IMR-90 (cell line): ENCODE measurements around the gene SCARF2. TPM values are rescaled to one million over a fixed set of nuclear protein-coding genes. Genes with fewer than 3 reads are reported as not detected.
A peak's percentile ranks its signal among the peaks of the same experiment; 100 is the strongest.

Experiments
- ATAC-seq: fragments of 200-7000 bp; cut with Tn5 transposase; 2 replicates; pipeline ENCODE4 v1.9.1; 2020; ENCODE audit warnings: low read depth, mild to moderate bottlenecking, moderate library complexity
- BruUV-seq: library from RNA; stranded (reverse); fragments of 400-500 nt; replicated peaks from 2 replicates; lab custom pipeline; 2021; lab: Mats Ljungman, UMichigan
- CTCF ChIA-PET: fragments of 300-600 bp; formaldehyde crosslinking; extraction: SDS; loops from one replicate; lab custom pipeline; 2021; ENCODE audit warnings: antibody characterized with exemption; lab: Yijun Ruan, JAX
- POLR2A ChIA-PET: fragments of 300-600 bp; sonication (Branson Sonifier 250); formaldehyde crosslinking; loops from one replicate; lab custom pipeline; 2022; ENCODE audit warnings: antibody characterized with exemption; ENCODE audit not compliant: unreplicated experiment; lab: Charles Lee
- DNase-seq: peaks from one replicate; pipeline ENCODE4 v3.0.0; 2013
- H2AFZ ChIP-seq: replicated peaks from 2 replicates; pipeline ENCODE3; 2013; ENCODE audit warnings: low read length, mild to moderate bottlenecking; ENCODE audit not compliant: poor library complexity
- H2AK5ac ChIP-seq: 2 replicates; pipeline ENCODE4 v1.6.1; 2013; ENCODE audit warnings: low read depth, low read length, inconsistent platforms
- H2AK9ac ChIP-seq: replicated peaks from 2 replicates; pipeline ENCODE3; 2013; ENCODE audit warnings: mild to moderate bottlenecking, low read depth, low read length, moderate library complexity; ENCODE audit not compliant: poor library complexity
- H2BK120ac ChIP-seq: 2 replicates; pipeline ENCODE4 v1.6.1; 2013; ENCODE audit warnings: low read depth, low read length, inconsistent platforms
- H2BK15ac ChIP-seq: 3 replicates; pipeline ENCODE4 v1.6.1; 2013; ENCODE audit warnings: low read depth, low read length, inconsistent platforms
- H2BK20ac ChIP-seq: 2 replicates; pipeline ENCODE4 v1.6.1; 2013; ENCODE audit warnings: low read depth, mild to moderate bottlenecking, inconsistent platforms, low read length, moderate library complexity
- H2BK5ac ChIP-seq: 2 replicates; pipeline ENCODE4 v1.6.1; 2013; ENCODE audit warnings: mild to moderate bottlenecking, low read depth, low read length, inconsistent platforms; ENCODE audit not compliant: poor library complexity, severe bottlenecking
- H3K14ac ChIP-seq: replicated peaks from 2 replicates; pipeline ENCODE4 v1.6.1; 2013; ENCODE audit warnings: low read depth, low read length, inconsistent platforms
- H3K18ac ChIP-seq: 2 replicates; pipeline ENCODE4 v1.6.1; 2013; ENCODE audit warnings: low read depth, low read length, control low read depth
- H3K23ac ChIP-seq: 2 replicates; pipeline ENCODE4 v1.6.1; 2013; ENCODE audit warnings: low read depth, low read length, inconsistent platforms
- H3K27ac ChIP-seq: 2 replicates; pipeline ENCODE4 v1.5.1; 2013; ENCODE audit warnings: mild to moderate bottlenecking, control low read depth, low read length; ENCODE audit not compliant: insufficient read depth
- H3K27me3 ChIP-seq: 2 replicates; pipeline ENCODE4 v1.6.1; 2013; ENCODE audit warnings: low read length; ENCODE audit not compliant: control insufficient read depth, insufficient read depth
- H3K36me3 ChIP-seq: 2 replicates; pipeline ENCODE4 v1.6.1; 2013; ENCODE audit warnings: low read length, mixed read lengths; ENCODE audit not compliant: control insufficient read depth, insufficient read depth
- H3K4ac ChIP-seq: 2 replicates; pipeline ENCODE4 v1.6.1; 2013; ENCODE audit warnings: low read depth, low read length, inconsistent platforms
- H3K4me1 ChIP-seq: 2 replicates; pipeline ENCODE4 v1.6.1; 2013; ENCODE audit warnings: low read length, mixed read lengths; ENCODE audit not compliant: control insufficient read depth, insufficient read depth
- H3K4me2 ChIP-seq: 2 replicates; pipeline ENCODE4 v1.6.1; 2013; ENCODE audit warnings: low read depth, mild to moderate bottlenecking, control low read depth, low read length, moderate library complexity
- H3K4me3 ChIP-seq: 2 replicates; pipeline ENCODE4 v1.5.1; 2013; ENCODE audit warnings: low read depth, mild to moderate bottlenecking, control low read depth, low read length, moderate library complexity; ENCODE audit not compliant: insufficient read depth
- H3K56ac ChIP-seq: 2 replicates; pipeline ENCODE4 v1.6.1; 2013; ENCODE audit warnings: low read length, inconsistent platforms; ENCODE audit not compliant: insufficient read depth; ENCODE audit errors: extremely low read depth
- H3K79me1 ChIP-seq, 2 experiments: 2 replicates each; pipeline ENCODE4 v1.6.1; 2013; ENCODE audit warnings: low read length in 2 of 2, inconsistent platforms in 1 of 2, low read depth in 1 of 2
- H3K9ac ChIP-seq: 2 replicates; pipeline ENCODE4 v1.6.1; 2013; ENCODE audit warnings: low read depth, low read length, control low read depth
- H3K9me1 ChIP-seq: 2 replicates; pipeline ENCODE4 v1.6.1; 2013; ENCODE audit warnings: low read length, inconsistent platforms; ENCODE audit not compliant: insufficient read depth
- H3K9me3 ChIP-seq: 2 replicates; pipeline ENCODE4 v1.6.1; 2013; ENCODE audit warnings: low read length; ENCODE audit not compliant: control insufficient read depth, insufficient read depth
- H4K20me1 ChIP-seq: 2 replicates; pipeline ENCODE4 v1.6.1; 2013; ENCODE audit warnings: low read length, inconsistent platforms; ENCODE audit not compliant: insufficient read depth
- H4K5ac ChIP-seq: 2 replicates; pipeline ENCODE4 v1.6.1; 2013; ENCODE audit warnings: mild to moderate bottlenecking, low read depth, low read length, control low read depth
- H4K8ac ChIP-seq, 2 experiments: 2 replicates each; pipeline ENCODE4 v1.6.1; 2013; ENCODE audit warnings: low read depth in 2 of 2, low read length in 2 of 2, control low read depth in 1 of 2, inconsistent platforms in 1 of 2
- H4K91ac ChIP-seq: 2 replicates; pipeline ENCODE4 v1.6.1; 2013; ENCODE audit warnings: low read depth, low read length, inconsistent platforms; ENCODE audit not compliant: insufficient read depth
- BHLHE40 ChIP-seq: fragments of 150-350 bp; IDR thresholded peaks from 2 replicates; pipeline ENCODE4 v1.6.1; 2016; ENCODE audit warnings: mild to moderate bottlenecking, low read depth, low read length
- CEBPB ChIP-seq: IDR thresholded peaks from 2 replicates; pipeline ENCODE4 v1.6.1; 2012; ENCODE audit warnings: low read depth, low read length, improper control_type of control experiment
- CHD1 ChIP-seq: IDR thresholded peaks from 2 replicates; pipeline ENCODE4 v1.6.1; 2012; ENCODE audit warnings: low read depth, low read length, improper control_type of control experiment
- FOS ChIP-seq: fragments of 150-350 bp; IDR thresholded peaks from 2 replicates; pipeline ENCODE4 v1.6.1; 2016; ENCODE audit warnings: low read depth, low read length
- MXI1 ChIP-seq: IDR thresholded peaks from 2 replicates; pipeline ENCODE4 v1.6.1; 2012; ENCODE audit warnings: low read depth, mild to moderate bottlenecking, low read length, moderate library complexity, borderline replicate concordance
- NFE2L2 ChIP-seq: fragments of 150-350 bp; IDR thresholded peaks from 2 replicates; pipeline ENCODE4 v1.6.1; 2016; ENCODE audit warnings: low read depth, mild to moderate bottlenecking, low read length
- RAD21 ChIP-seq: IDR thresholded peaks from 2 replicates; pipeline ENCODE4 v1.6.1; 2012; ENCODE audit warnings: low read length, improper control_type of control experiment
- RFX5 ChIP-seq: IDR thresholded peaks from 2 replicates; pipeline ENCODE4 v1.8.0; 2012; ENCODE audit warnings: low read depth, mild to moderate bottlenecking, low read length, moderate library complexity
- WGBS, 2 experiments: methylation state at CpG; one replicate each; pipeline versions ENCODE4 v1.1.5 to v1.1.7; 2013; ENCODE audit warnings: missing lambda C conversion rate in 2 of 2; ENCODE audit not compliant: insufficient read length in 1 of 2; ENCODE audit errors: extremely low coverage in 2 of 2; 5-methylcytosine and 5-hydroxymethylcytosine counted together
- dilution Hi-C: fragments of 300-500 bp; cut with HindIII; formaldehyde crosslinking; loops from one replicate; pipeline ENCODE4 v1.14.3; 2018; ENCODE audit warnings: low sequenced_read_pairs; ENCODE audit not compliant: unreplicated experiment
- in situ Hi-C: fragments of 300-500 bp; cut with MboI; formaldehyde crosslinking; loops from 3 replicates; pipeline ENCODE4 v1.14.3; 2019; ENCODE audit warnings: low sequenced_read_pairs, inconsistent platforms, mixed read lengths
- intact Hi-C: fragments of 100-400 bp; cut with micrococcal nuclease; formaldehyde crosslinking; loops from 2 replicates; pipeline ENCODE4 v1.10.0; 2022
- polyA plus RNA-seq, 3 experiments: library from polyadenylated mRNA; depleted of rRNA; stranded (reverse); fragments of >200 nt; gene quantifications; 2 replicates each; pipeline ENCODE4 v1.2.3, GENCODE V29; 2012; ENCODE audit warnings: low replicate concordance in 1 of 3
- total RNA-seq: library from RNA; depleted of rRNA; stranded (reverse); fragments of >200 nt; gene quantifications from 2 replicates; pipeline ENCODE4 v1.2.3, GENCODE V29; 2012
- TF ChIP-seq, protein P1 (sequence below): fragments of 150-350 bp; IDR thresholded peaks from 2 replicates; pipeline ENCODE4 v1.6.1; 2016; ENCODE audit warnings: low read depth, mild to moderate bottlenecking, low read length, moderate library complexity, borderline replicate concordance
- TF ChIP-seq, protein P2 (sequence below): fragments of 150-350 bp; IDR thresholded peaks from 2 replicates; pipeline ENCODE4 v1.6.1; 2017; ENCODE audit warnings: mild to moderate bottlenecking, antibody characterized with exemption, low read length, low read depth
- TF ChIP-seq, protein P3 (sequence below): conservative IDR thresholded peaks from 2 replicates; pipeline ENCODE4 v1.5.1; 2012; ENCODE audit warnings: mild to moderate bottlenecking, low read depth, low read length, improper control_type of control experiment

The SCARF2 gene
- total and polyA plus RNA-seq, 2 of the 4 experiments (the other 2 are of a cell fraction), result 3.4 to 37.0 TPM

DNA sequence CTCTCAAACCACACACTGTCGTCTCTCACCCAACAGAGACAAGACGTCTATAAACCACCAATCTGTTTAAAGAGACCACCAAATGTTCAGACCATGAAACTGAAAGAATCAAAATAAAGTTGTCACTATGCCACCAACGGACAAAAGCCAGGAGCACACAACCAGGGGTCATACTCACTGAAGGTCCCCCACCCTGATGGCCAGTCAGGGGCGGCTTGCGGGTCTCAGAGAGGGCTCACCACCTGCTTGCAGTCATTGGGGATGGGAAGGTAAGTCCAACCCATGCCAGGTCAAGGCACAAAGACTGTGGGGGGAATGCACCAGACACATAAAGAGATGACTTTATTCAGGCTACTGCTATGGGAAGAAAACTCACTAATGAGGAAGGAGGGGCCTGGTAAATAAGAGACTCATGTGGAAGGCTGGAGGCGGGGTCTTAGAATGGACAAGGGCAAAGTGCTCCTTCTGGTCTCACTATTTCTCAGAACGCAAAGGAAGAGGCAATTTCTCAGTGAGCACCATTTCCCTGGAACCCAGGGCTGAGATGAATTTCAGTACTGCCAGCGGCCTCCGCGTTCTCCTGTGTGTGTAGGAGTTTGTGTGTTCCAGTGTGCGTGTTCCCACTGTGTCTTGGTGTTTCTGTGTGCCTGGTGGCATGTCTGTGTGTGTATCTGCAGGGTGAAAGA is 17.3 kb downstream of the SCARF2 start:
- Histone ChIP-seq H3K9me1 (no peaks in the 10 kb centered on the region; the same call in 1 of the 2 replicates), H2BK20ac (no peak overlapping the region), H3K4me1 (peaks cover 13% of the 10 kb centered on the region; the same call in 1 of the 2 replicates), H4K8ac (no peak overlapping the region), H2BK120ac (no peak overlapping the region), H3K79me1 (no peaks in the 10 kb centered on the region), H2BK15ac (no peak overlapping the region), H3K23ac (no peak overlapping the region), H4K5ac (no peak overlapping the region), H3K18ac (no peak overlapping the region), H3K4me2 (no peak overlapping the region), H3K14ac (no peak overlapping the region), H3K56ac (no peak overlapping the region), H3K9me3 (no peaks in the 10 kb centered on the region), H3K27ac (no peak overlapping the region), H2AK5ac (no peak overlapping the region), H3K9ac (no peak overlapping the region), H3K4ac (no peak overlapping the region; the same call in 1 of the 2 replicates), H3K27me3 (no peaks in the 10 kb centered on the region), H2BK5ac (no peak overlapping the region), H3K36me3 (peaks cover 11% of the 10 kb centered on the region; the same call in 1 of the 2 replicates), H2AK9ac (no peak overlapping the region), H4K20me1 (peaks cover 23% of the 10 kb centered on the region), H2AFZ (peak overlapping the region; percentile 13), H4K91ac (no peak overlapping the region), H3K4me3 (no peak overlapping the region)
- TF ChIP-seq CEBPB, result no peak
- TF ChIP-seq CHD1, result no peak
- no peak for TF ChIP-seq RFX5
- TF ChIP-seq, protein P1, sequence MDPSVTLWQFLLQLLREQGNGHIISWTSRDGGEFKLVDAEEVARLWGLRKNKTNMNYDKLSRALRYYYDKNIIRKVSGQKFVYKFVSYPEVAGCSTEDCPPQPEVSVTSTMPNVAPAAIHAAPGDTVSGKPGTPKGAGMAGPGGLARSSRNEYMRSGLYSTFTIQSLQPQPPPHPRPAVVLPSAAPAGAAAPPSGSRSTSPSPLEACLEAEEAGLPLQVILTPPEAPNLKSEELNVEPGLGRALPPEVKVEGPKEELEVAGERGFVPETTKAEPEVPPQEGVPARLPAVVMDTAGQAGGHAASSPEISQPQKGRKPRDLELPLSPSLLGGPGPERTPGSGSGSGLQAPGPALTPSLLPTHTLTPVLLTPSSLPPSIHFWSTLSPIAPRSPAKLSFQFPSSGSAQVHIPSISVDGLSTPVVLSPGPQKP, result no peak
- TF ChIP-seq, protein P2, sequence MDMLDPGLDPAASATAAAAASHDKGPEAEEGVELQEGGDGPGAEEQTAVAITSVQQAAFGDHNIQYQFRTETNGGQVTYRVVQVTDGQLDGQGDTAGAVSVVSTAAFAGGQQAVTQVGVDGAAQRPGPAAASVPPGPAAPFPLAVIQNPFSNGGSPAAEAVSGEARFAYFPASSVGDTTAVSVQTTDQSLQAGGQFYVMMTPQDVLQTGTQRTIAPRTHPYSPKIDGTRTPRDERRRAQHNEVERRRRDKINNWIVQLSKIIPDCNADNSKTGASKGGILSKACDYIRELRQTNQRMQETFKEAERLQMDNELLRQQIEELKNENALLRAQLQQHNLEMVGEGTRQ, result no peak
- no peak for TF ChIP-seq MXI1
- no peak for TF ChIP-seq BHLHE40
- TF ChIP-seq NFE2L2, result no peak
- TF ChIP-seq, protein P3, sequence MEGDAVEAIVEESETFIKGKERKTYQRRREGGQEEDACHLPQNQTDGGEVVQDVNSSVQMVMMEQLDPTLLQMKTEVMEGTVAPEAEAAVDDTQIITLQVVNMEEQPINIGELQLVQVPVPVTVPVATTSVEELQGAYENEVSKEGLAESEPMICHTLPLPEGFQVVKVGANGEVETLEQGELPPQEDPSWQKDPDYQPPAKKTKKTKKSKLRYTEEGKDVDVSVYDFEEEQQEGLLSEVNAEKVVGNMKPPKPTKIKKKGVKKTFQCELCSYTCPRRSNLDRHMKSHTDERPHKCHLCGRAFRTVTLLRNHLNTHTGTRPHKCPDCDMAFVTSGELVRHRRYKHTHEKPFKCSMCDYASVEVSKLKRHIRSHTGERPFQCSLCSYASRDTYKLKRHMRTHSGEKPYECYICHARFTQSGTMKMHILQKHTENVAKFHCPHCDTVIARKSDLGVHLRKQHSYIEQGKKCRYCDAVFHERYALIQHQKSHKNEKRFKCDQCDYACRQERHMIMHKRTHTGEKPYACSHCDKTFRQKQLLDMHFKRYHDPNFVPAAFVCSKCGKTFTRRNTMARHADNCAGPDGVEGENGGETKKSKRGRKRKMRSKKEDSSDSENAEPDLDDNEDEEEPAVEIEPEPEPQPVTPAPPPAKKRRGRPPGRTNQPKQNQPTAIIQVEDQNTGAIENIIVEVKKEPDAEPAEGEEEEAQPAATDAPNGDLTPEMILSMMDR, result no peak
- no peak for TF ChIP-seq RAD21
- no peak for TF ChIP-seq FOS
- DNase-seq (no peak), ATAC-seq (no peak)
- intact Hi-C loops, result no loop called here
- in situ Hi-C loops, result no loop called here
- ChIA-PET POLR2A (no interaction called here), CTCF (interaction anchor here (0.7 kb wide), 1 partner anchor 336 kb away, joined by 3 read pairs; no protein-coding TSS in a partner anchor)
- no TSS peak for BruUV-seq
- 100% methylated on average over 1 of the region's 11 CpGs; no CpG with 5 or more reads in 1 of the 2 experiments for WGBS, 2 experiments
- dilution Hi-C loops, result no loop called here
